H1 (cell line): ENCODE data around the gene BICD1. TPM values are rescaled to one million over a fixed set of nuclear protein-coding genes. Genes with fewer than 3 reads are reported as not detected.

Experiments used
- CTCF ChIA-PET: fragments of 300-600 bp; sonication (Branson Sonifier 250); formaldehyde crosslinking; loops from one replicate; lab custom pipeline; 2021; ENCODE audit not compliant: partially characterized antibody; lab: Charles Lee
- POLR2A ChIA-PET: fragments of 300-600 bp; sonication (Branson Sonifier 250); formaldehyde crosslinking; loops from one replicate; lab custom pipeline; 2021; ENCODE audit warnings: inconsistent platforms; ENCODE audit not compliant: partially characterized antibody; lab: Charles Lee
- DNase-seq, 2 experiments: peaks; one replicate each; pipeline versions ENCODE4 v3.0.0 to v3.0.0-alpha.2; 2010 to 2022; ENCODE audit warnings: low spot score in 2 of 2, low read depth in 1 of 2, mixed read lengths in 1 of 2
- FAIRE-seq: peaks from 2 replicates; lab custom pipeline; 2011; peaks lifted over from hg19 to GRCh38; lab: Jason Lieb, UNC
- H2AFZ ChIP-seq: 2 replicates; pipeline ENCODE4 v1.8.1; 2012; ENCODE audit warnings: low read length, inconsistent platforms
- H2AK5ac ChIP-seq: 2 replicates; pipeline ENCODE4 v1.6.1; 2013; ENCODE audit warnings: low read depth, low read length
- H2BK120ac ChIP-seq: replicated peaks from 2 replicates; pipeline ENCODE3; 2013; ENCODE audit warnings: low read depth, low read length, inconsistent platforms
- H2BK12ac ChIP-seq: 2 replicates; pipeline ENCODE4 v1.6.1; 2013; ENCODE audit warnings: low read depth, low read length
- H2BK15ac ChIP-seq: 2 replicates; pipeline ENCODE4 v1.6.1; 2013; ENCODE audit warnings: low read length
- H2BK20ac ChIP-seq: 2 replicates; pipeline ENCODE4 v1.6.1; 2013; ENCODE audit warnings: low read length
- H2BK5ac ChIP-seq: 2 replicates; pipeline ENCODE4 v1.6.1; 2013; ENCODE audit warnings: low read depth, low read length
- H3K14ac ChIP-seq: 2 replicates; pipeline ENCODE4 v1.6.1; 2013; ENCODE audit warnings: inconsistent platforms; ENCODE audit not compliant: insufficient read length
- H3K18ac ChIP-seq: 2 replicates; pipeline ENCODE4 v1.6.1; 2013; ENCODE audit warnings: low read length; ENCODE audit errors: extremely low read depth
- H3K23ac ChIP-seq: 2 replicates; pipeline ENCODE4 v1.6.1; 2013; ENCODE audit warnings: inconsistent platforms; ENCODE audit not compliant: insufficient read length
- H3K23me2 ChIP-seq: 2 replicates; pipeline ENCODE4 v1.6.1; 2013; ENCODE audit warnings: low read depth, low read length
- H3K27ac ChIP-seq: 2 replicates; pipeline ENCODE4 v1.6.1; 2011; ENCODE audit warnings: low read depth, low read length, inconsistent platforms
- H3K27me3 ChIP-seq, 4 experiments: replicated peaks in 1 of 4; 1 replicate in 1 of 4; 2 replicates in 3 of 4; pipeline versions ENCODE4 v1.6.1 to v1.8.1; 2011 to 2013; ENCODE audit warnings: low read length in 3 of 4, mild to moderate bottlenecking in 3 of 4, inconsistent platforms in 2 of 4, mixed read lengths in 2 of 4, moderate library complexity in 1 of 4; ENCODE audit not compliant: control insufficient read depth in 3 of 4, insufficient read depth in 3 of 4; ENCODE audit errors: extremely low read depth in 1 of 4
- H3K36me3 ChIP-seq, 4 experiments: 2 replicates each; pipeline versions ENCODE4 v1.6.1 to v1.8.1; 2011 to 2013; ENCODE audit warnings: mild to moderate bottlenecking in 4 of 4, low read length in 3 of 4, moderate library complexity in 2 of 4, control low read depth in 1 of 4, inconsistent platforms in 1 of 4; ENCODE audit not compliant: insufficient read depth in 4 of 4, control insufficient read depth in 2 of 4
- H3K4ac ChIP-seq: replicated peaks from 2 replicates; pipeline ENCODE3; 2013; ENCODE audit warnings: low read length, low read depth, mixed read lengths, inconsistent platforms; ENCODE audit not compliant: insufficient read length
- H3K4me1 ChIP-seq, 4 experiments: replicated peaks in 1 of 4; 1 replicate in 1 of 4; 2 replicates in 3 of 4; pipeline versions ENCODE4 v1.6.1 to v1.8.1; 2011 to 2013; ENCODE audit warnings: low read length in 3 of 4, inconsistent platforms in 2 of 4, mixed read lengths in 1 of 4; ENCODE audit not compliant: insufficient read depth in 4 of 4, control insufficient read depth in 3 of 4
- H3K4me2 ChIP-seq, 2 experiments: 2 replicates each; pipeline versions ENCODE4 v1.6.1 to v1.8.1; 2011 to 2013; ENCODE audit warnings: low read depth in 2 of 2, low read length in 2 of 2, control low read depth in 1 of 2, inconsistent platforms in 1 of 2, mild to moderate bottlenecking in 1 of 2; ENCODE audit not compliant: insufficient read depth in 1 of 2
- H3K4me3 ChIP-seq, 4 experiments: fragments of 200-600, 300-600 bp in 1 of 4; sonication (generic), shearing (Covaris generic), sonication (Bioruptor Twin) in 1 of 4; 2 replicates each; pipeline versions ENCODE4 v1.5.1 to v1.8.1; 2011 to 2016; ENCODE audit warnings: low read length in 4 of 4, low read depth in 3 of 4, control low read depth in 2 of 4, inconsistent platforms in 2 of 4, mild to moderate bottlenecking in 2 of 4, mixed read lengths in 1 of 4, moderate library complexity in 1 of 4; ENCODE audit not compliant: insufficient read depth in 2 of 4; ENCODE audit errors: extremely low read depth in 1 of 4
- H3K56ac ChIP-seq: replicated peaks from 2 replicates; pipeline ENCODE3; 2013; ENCODE audit warnings: low read depth, mild to moderate bottlenecking, mixed read lengths, low read length, inconsistent platforms; ENCODE audit not compliant: insufficient read length
- H3K79me1 ChIP-seq: 2 replicates; pipeline ENCODE4 v1.6.1; 2013; ENCODE audit warnings: low read depth, low read length, control low read depth
- H3K79me2 ChIP-seq, 2 experiments: 2 replicates each; pipeline versions ENCODE4 v1.6.1 to v1.8.1; 2012 to 2013; ENCODE audit warnings: low read length in 2 of 2, mild to moderate bottlenecking in 2 of 2, inconsistent platforms in 1 of 2; ENCODE audit not compliant: insufficient read depth in 2 of 2, control insufficient read depth in 1 of 2
- H3K9ac ChIP-seq, 4 experiments: replicated peaks in 1 of 4; 1 replicate in 1 of 4; 2 replicates in 3 of 4; pipeline versions ENCODE4 v1.6.1 to v1.8.1; 2011 to 2013; ENCODE audit warnings: low read depth in 3 of 4, low read length in 3 of 4, control low read depth in 2 of 4, mild to moderate bottlenecking in 2 of 4, moderate library complexity in 2 of 4, inconsistent platforms in 1 of 4; ENCODE audit errors: extremely low read depth in 1 of 4
- H3K9me3 ChIP-seq, 2 experiments: 2 replicates each; pipeline versions ENCODE4 v1.6.1 to v1.8.1; 2012 to 2013; ENCODE audit warnings: mild to moderate bottlenecking in 2 of 2, moderate library complexity in 2 of 2, control low read depth in 1 of 2, inconsistent platforms in 1 of 2, low read depth in 1 of 2, low read length in 1 of 2, mixed read lengths in 1 of 2; ENCODE audit not compliant: insufficient read depth in 2 of 2
- H4K20me1 ChIP-seq, 2 experiments: replicated peaks in 1 of 2; 2 replicates each; pipeline versions ENCODE3 to v1.8.1; 2011 to 2013; ENCODE audit warnings: inconsistent platforms in 2 of 2, low read length in 2 of 2, mild to moderate bottlenecking in 1 of 2; ENCODE audit not compliant: insufficient read depth in 2 of 2, control insufficient read depth in 1 of 2
- H4K5ac ChIP-seq: 2 replicates; pipeline ENCODE4 v1.6.1; 2013; ENCODE audit warnings: low read length, low read depth, mixed read lengths, inconsistent platforms; ENCODE audit not compliant: insufficient read length
- H4K8ac ChIP-seq: 2 replicates; pipeline ENCODE4 v1.8.0; 2013; ENCODE audit warnings: mild to moderate bottlenecking, moderate library complexity, low read length, inconsistent platforms; ENCODE audit not compliant: insufficient read depth; ENCODE audit errors: extremely low read depth
- H4K91ac ChIP-seq: replicated peaks from 2 replicates; pipeline ENCODE3; 2013; ENCODE audit warnings: low read length, mixed read lengths, inconsistent platforms; ENCODE audit not compliant: insufficient read length
- CHD1 ChIP-seq: IDR thresholded peaks from 2 replicates; pipeline ENCODE4 v1.6.1; 2012; ENCODE audit warnings: low read depth, low read length, improper control_type of control experiment
- KDM1A ChIP-seq: fragments of 200-600, 300-600 bp; sonication (generic); IDR thresholded peaks from 2 replicates; pipeline ENCODE4 v1.7.1; 2016; ENCODE audit warnings: mild to moderate bottlenecking, low read length, borderline replicate concordance
- WGBS, 2 experiments: shearing (Covaris generic) in 1 of 2; methylation state at CpG; one replicate each; pipeline versions ENCODE4 v1.1.6 to v1.1.7; 2013 to 2015; ENCODE audit warnings: low lambda C conversion rate in 2 of 2, mixed read lengths in 2 of 2, inconsistent platforms in 1 of 2, low coverage in 1 of 2, missing lambda C conversion rate in 1 of 2; ENCODE audit not compliant: insufficient replicate concordance in 2 of 2, insufficient coverage in 1 of 2, insufficient read length in 1 of 2; ENCODE audit errors: extremely low coverage in 1 of 2, missing lambda C conversion rate in 1 of 2; 5-methylcytosine and 5-hydroxymethylcytosine counted together
- polyA plus RNA-seq, 7 experiments: library from polyadenylated mRNA; depleted of rRNA in 3 of 7; stranded (reverse) in 5 of 7; unstranded in 2 of 7; fragments of >200 nt in 5 of 7; fragments of 200-250 nt in 2 of 7; gene quantifications; 1 replicate in 5 of 7; 2 replicates in 1 of 7; 4 replicates in 1 of 7; pipeline versions ENCODE4 v1.2.1 to v1.2.3, GENCODE V29; 2011 to 2013; ENCODE audit warnings: missing spikeins in 2 of 7, mixed read lengths in 2 of 7
- total RNA-seq: library from RNA; stranded (reverse); fragmentation: NEBNext Ultra II Directional; extraction: Animal tissue kit (Norgen Biotek cat#: 25700); gene quantifications from 2 replicates; pipeline ENCODE4 v1.2.1, GENCODE V29; 2021

Gene BICD1
- total and polyA plus RNA-seq, 2 of the 8 experiments (the other 6 are each of a cell fraction or from before 2014, with no cell fraction given): 34.1 to 58.4 TPM

GRCh38 chr12:32125455-32126084, 18.9 kb downstream of the BICD1 start:
- Histone ChIP-seq H3K27ac (no peak overlapping the region), H2BK120ac (no peak overlapping the region), H2AK5ac (no peak overlapping the region), H2BK20ac (no peak overlapping the region), H4K8ac (no peak overlapping the region; the same call in 1 of the 2 replicates), H4K91ac (no peak overlapping the region), H3K36me3 (peaks cover 0 to 2% (median 0%) of the 10 kb centered on the region in 4 experiments; a peak in 1 of 8 replicates), H2BK15ac (no peak overlapping the region), H3K9ac (no peak overlapping the region), H3K23ac (no peak overlapping the region), H3K79me2 (peaks cover 15 to 83% of the 10 kb centered on the region in 2 experiments), H3K56ac (no peak overlapping the region), H3K9me3 (no peaks in the 10 kb centered on the region), H3K23me2 (no peaks in the 10 kb centered on the region), H2AFZ (no peak overlapping the region), H3K4me3 (no peak overlapping the region), H3K4me1 (peaks cover 3 to 13% (median 6%) of the 10 kb centered on the region in 4 experiments; a peak in 4 of 7 replicates), H2BK5ac (no peak overlapping the region), H4K20me1 (peaks cover 0 to 2% of the 10 kb centered on the region in 2 experiments), H3K4ac (no peak overlapping the region), H4K5ac (no peak overlapping the region), H3K27me3 (no peaks in the 10 kb centered on the region), H2BK12ac (no peak overlapping the region), H3K79me1 (peaks cover 4% of the 10 kb centered on the region), H3K4me2 (no peak overlapping the region), H3K14ac (no peak overlapping the region), H3K18ac (no peak overlapping the region)
- WGBS, 2 experiments: 84% methylated on average over 7 of the region's 7 CpGs; no CpG with 5 or more reads in 1 of the 2 experiments
- POLR2A ChIA-PET: interaction anchor here (0.7 to 3.2 kb wide), 11 partner anchors 8 to 65 kb away, joined by 3 to 18 read pairs (median 6); partner anchors contain the start of gene BICD1
- no peak for DNase-seq
- FAIRE-seq: no peak
- TF ChIP-seq CHD1 (no peak), KDM1A (peak; percentile 53; the same call in 1 of the 2 replicates)
- CTCF ChIA-PET: interaction anchor here (1.0 to 1.4 kb wide), 2 partner anchors 9 to 10 kb away, joined by 3 to 8 read pairs; no protein-coding TSS in a partner anchor
